ENCODE data around the gene SEMA3E.

Gene SEMA3E

GRCh38 chr7:83640731-83641537, 8.0 kb downstream of the SEMA3E start:
- no peak for DNase-seq

GRCh38 chr7:83640240-83640639, 8.7 kb downstream of the SEMA3E start:
- DNase-seq = no peak

GRCh38 chr7:83633516-83633915, 15.4 kb downstream of the SEMA3E start:
- no peak for DNase-seq

- no peak for DNase-seq
Observed at GRCh38 chr7:83629117-83629880, 19.6 kb downstream of the SEMA3E start.

GRCh38 chr7:83617858-83618257, 31.1 kb downstream of the SEMA3E start:
- no peak for DNase-seq

GRCh38 chr7:83614112-83614511, 34.8 kb downstream of the SEMA3E start:
- no peak for DNase-seq

DNA sequence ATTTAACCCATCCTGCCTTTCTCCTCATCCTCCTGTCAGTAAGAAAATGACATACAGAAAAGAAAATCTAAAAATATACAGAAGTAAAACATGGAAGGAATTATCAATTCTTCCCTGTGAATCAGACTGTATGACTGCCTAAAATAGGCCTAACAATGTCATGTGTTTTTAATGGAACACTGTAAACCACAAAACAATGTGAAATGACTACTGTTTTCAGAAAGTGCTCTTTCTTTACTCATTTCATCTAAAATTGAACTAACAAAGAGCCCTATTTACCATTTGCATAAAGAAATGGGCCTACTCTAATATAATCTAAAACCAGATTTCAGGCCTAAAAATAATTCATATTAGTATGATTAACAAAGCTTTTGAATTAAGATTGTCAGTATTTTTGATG, 35.7 kb downstream of the SEMA3E start:
- no peak for DNase-seq

GRCh38 chr7:83611776-83612175, 37.2 kb downstream of the SEMA3E start:
- no peak for DNase-seq

DNA sequence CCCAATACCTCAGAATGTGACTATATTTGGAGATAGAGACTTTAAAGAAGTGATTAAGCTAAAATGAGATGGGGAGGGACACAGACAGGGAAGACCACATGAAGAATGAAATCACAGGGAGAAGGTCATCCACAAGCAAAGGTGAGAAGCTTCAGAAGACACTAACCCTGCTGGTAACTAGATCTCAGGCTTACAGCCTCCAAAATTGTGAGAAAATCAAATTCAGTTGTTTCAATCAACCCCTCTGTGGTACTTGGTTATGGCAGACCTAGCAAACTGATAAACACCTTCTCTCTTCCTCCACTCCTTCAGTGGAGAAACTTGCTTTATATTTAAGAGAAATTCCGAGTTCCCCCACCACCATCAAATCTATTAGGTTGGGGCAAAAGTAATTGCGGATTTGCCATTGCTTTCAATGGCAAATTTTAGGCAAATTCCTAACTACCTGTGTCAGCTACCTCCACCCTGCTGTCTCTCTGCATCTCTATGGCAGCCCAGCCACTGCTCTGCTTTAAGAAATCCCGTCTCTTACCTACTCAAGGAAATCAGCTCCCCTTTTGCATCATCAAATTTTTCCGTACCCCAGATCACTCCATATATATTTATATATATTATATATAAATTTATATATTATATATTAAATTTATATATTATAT, 38.2 kb downstream of the SEMA3E start:
- no peak for DNase-seq

DNA sequence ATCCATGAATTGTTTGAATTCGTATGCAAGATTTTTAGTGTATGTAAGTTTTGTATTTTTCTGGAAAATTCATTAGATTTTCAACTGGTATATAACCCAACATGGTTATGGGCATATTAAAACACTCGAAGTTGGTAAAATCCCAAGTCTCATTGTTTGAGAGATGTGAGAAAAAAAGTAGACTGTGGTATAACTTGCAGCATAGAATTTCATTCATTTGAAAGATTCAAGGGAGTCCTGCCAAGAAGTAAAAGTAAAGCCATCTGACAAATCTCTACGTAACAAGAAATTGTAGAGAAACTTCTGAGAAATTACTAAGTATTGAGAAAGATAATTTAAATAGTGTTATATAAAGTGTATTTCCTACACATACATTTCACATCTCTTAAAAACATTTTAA, 40.2 kb downstream of the SEMA3E start:
- DNase-seq = no peak

GRCh38 chr7:83603649-83604048, 45.3 kb downstream of the SEMA3E start:
- DNase-seq = no peak

DNA sequence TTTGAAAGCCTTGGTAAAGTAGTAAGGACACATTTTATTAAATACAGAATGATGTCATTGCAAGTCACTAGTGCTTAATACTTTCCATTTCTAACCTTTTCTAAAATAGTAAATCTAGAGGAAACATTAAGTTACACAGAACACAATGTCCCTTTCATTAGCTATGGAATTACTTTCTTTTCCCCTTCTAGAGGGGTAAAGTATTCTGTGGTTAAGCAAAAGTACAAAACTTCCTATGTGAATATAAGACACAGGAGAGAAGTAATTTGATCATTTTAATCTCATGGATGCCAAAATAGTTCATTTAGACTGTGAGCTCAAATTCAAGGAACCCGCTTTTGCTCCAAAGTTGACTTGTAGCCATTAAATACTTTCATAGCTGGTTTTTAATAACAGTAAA, 49.8 kb downstream of the SEMA3E start:
- no peak for DNase-seq

- no peak for DNase-seq
Observed at GRCh38 chr7:83593921-83594475, 54.9 kb downstream of the SEMA3E start.

- DNase-seq = no peak
Observed at GRCh38 chr7:83588602-83589240, 60.2 kb downstream of the SEMA3E start.

DNA sequence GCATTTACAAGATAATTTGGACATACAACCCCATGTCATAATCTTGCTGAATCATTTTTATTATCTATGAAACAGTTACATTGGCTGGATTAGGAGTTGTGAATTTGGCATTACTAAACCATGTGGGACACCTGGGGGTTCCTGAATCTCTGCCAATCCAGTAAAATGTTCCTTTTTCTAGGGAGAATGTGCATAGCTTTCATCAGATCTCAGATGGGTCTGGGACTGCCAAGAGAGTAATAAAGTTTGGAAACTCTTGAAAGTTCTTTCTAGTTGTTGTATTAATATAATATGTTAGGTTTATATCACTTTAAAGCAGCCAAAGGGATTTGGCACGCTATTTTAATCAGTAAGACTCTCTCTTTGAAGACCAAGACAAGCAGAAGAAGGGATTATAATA, 62.7 kb downstream of the SEMA3E start:
- DNase-seq = no peak

DNA sequence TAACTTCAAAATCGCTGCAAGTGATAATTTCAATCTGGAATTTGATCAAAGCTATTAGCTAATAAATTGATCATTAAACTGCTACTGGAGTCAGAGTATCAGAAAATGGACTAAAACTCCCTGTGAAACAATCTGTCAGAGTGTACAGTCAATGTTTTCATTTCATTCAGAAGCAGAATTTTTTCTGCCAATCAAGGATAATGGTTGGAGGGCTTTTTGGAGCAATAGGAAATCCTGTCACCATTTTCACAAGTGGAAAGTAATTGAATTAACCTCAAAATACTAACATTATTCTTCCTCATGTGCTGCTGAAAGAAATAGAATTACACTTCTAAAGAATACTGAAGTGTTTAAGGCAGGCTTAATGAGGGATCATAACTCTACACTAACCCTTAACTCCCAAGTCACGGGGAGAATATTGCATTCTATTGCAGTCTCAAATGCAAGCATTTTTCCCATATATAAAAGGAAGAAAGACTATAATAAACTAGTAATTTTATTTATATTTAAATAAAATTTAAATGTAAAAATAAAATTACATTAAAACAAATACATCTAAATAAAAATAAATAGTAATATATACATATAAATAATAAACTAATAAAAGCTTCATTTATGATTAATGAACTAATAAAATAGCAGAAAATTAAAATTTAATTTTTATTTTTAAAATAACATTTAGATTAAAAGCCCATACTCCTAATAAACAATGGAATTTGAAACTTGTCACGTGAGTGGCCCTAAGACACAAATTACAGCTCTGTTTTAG, 67.1 kb downstream of the SEMA3E start:
- DNase-seq = no peak

- DNase-seq = no peak
Observed at GRCh38 chr7:83579740-83580139, 69.2 kb downstream of the SEMA3E start.

- DNase-seq = no peak
Observed at GRCh38 chr7:83575436-83575835, 73.5 kb downstream of the SEMA3E start.

GRCh38 chr7:83574616-83575015, 74.3 kb downstream of the SEMA3E start:
- DNase-seq = no peak

DNA sequence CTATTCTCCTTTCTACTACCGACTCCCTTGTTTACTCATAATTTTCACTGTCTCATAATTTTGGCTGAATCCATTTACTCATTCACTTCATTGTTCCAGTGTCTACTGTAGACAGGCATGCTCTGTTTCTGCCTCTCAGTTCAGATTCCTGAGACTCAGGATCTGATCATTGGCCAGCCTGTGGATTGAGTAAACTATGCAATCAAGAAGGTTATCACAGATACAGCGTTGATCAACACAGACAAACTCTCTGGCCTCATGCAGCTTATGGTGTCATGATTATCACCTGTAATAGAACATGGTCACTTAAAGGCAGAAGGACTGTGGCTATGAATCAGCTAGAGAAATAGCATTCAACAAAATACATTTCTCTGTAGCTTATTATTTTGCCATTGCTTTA, 86.0 kb downstream of the SEMA3E start:
- no peak for DNase-seq

- no peak for DNase-seq
Observed at GRCh38 chr7:83562289-83562688, 86.7 kb downstream of the SEMA3E start.

GRCh38 chr7:83559887-83560286, 89.1 kb downstream of the SEMA3E start:
- no peak for DNase-seq

Measured in DMS79 (cell line).